ENCODE data around the gene MEOX1. TPM values are rescaled to one million over a fixed set of nuclear protein-coding genes. Genes with fewer than 3 reads are reported as not detected.

MEOX1 gene
- total RNA-seq, 4 donors from 2014 or later: 6.6 to 16.1 (median 12.9) TPM

DNA sequence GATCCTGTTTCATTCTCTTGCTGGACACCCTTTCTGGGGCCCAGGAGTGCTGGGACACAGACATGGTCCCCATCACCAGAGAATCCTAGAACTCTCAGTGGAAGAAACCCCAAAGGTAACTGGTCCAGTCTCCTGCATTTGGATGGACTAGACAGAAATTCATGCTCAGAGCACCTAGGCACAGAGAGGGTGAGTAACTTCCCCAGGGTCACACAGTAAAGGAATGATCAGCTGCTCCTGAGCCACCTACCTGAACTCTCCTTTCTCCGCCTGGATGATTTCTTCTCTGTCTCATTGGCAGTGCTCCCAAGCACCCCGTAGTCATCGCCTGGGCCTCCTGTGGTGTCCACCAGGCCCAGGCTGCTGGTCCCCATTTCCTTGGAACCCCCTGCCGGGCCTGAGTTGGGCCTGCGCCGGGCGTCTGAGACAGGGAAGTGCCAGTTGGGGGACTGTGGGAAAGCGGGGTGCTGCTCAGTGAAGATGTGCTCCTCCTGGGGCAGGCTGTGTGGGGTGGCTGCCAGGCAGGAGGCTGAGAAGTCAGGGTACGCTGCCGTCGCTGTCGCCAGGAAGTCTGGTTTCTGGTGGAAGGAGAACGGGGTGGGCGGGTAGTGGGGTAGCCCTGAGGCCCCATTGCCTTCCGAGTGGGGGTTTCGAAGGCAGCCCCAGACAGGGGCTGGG, 767 bp downstream of the MEOX1 start:
- Histone ChIP-seq H3K27ac (replicated peaks in 1 of 4) (peak overlapping the region; percentile 9 to 62 (median 51)), H3K4me3 (peak overlapping the region; percentile 33 to 45 (median 39)), H3K4me1 (peaks cover 18 to 38% (median 29%) of the 10 kb centered on the region in 4 donors), H3K27me3 (peaks cover 0 to 15% (median 0%) of the 10 kb centered on the region in 4 donors), H3K36me3 (no peaks in the 10 kb centered on the region), H3K9me3 (no peaks in the 10 kb centered on the region)
- no peak for DNase-seq (ENCODE audit: extremely low spot score)
- intact Hi-C loops (cut with DNase I): no loop called here
- 65% methylated on average over 11 of the region's 16 CpGs for WGBS
- TF ChIP-seq CTCF (IDR thresholded peaks at IDR 0.05) (no peak), EP300 (IDR thresholded peaks at IDR 0.05) (no peak), POLR2AphosphoS5 (IDR thresholded peaks at IDR 0.05) (no peak), POLR2A (IDR thresholded peaks at IDR 0.05; ENCODE audit: low read depth) (no peak)

DNA sequence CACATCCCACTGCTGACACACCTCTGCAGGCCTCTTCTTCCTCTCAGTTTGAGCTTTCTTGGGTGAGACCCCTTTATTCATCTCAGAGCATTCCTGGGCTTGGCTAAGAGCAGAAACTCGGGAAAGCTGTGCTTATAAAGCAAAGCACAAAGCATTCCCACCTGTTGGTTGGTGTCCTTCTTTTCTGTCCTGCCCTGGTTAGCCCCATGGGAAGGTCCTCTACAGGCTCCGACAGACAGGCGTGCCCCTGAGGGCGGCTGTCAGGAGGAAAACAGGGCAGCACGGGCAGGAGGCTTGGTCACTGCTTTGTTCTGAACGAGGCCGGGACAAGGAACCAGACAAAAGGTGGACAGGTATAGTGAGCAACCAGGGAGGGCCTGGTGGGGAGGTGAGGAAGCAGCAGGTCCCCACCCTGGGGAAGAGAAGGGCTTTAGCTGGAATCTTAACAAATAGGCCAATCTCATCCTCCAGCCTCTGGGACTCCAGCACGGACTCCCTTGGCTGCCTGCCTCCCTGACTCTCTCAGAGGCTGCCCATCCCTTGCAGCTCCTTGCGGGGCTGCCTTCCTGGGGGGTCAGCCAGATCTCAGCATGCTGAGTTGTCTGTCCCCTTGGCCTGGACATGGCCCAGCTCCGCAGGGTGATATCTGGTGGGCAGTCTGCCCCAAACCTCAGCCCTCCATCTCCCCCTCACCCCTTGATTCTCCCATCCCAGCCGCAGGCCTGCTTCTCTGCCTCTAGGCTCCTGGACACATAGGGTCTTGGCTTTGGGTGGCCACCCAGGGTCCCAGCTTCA, 1.7 kb downstream of the MEOX1 start:
- TF ChIP-seq POLR2A (IDR thresholded peaks at IDR 0.05; ENCODE audit: low read depth): no peak
- TF ChIP-seq POLR2AphosphoS5 (IDR thresholded peaks at IDR 0.05): no peak
- no peak for TF ChIP-seq CTCF (IDR thresholded peaks at IDR 0.05)
- WGBS: 63% methylated on average over 11 of the region's 11 CpGs
- Histone ChIP-seq H3K27me3 (peaks cover 0 to 11% (median 0%) of the 10 kb centered on the region in 4 donors), H3K4me1 (peaks cover 15 to 33% (median 24%) of the 10 kb centered on the region in 4 donors), H3K4me3 (peak overlapping the region; percentile 33 to 45 (median 39)), H3K9me3 (no peaks in the 10 kb centered on the region), H3K27ac (replicated peaks in 1 of 4) (peak overlapping the region; percentile 9 to 62 (median 51)), H3K36me3 (no peaks in the 10 kb centered on the region)
- DNase-seq (ENCODE audit: extremely low spot score): no peak
- intact Hi-C loops (cut with DNase I): no loop called here

DNA sequence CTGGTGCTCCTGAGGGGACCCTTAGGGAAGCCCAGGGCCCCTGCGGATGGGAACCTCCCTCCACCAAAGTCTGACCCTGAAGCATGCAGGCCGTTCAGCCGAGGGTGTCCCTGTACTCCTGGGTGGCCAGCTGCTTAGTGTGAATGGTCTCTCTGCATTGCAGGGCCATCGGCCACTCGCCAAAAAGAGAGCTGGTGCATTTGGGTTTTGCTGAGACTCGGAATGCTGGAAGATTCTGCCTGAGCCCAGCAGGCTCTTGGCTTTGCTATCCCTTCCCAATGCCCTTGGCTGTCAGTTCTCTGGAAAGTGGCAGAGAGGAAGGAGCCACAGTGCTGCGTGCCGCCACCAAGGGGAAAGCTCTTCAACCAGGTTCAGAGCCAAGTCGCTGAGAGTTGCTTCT, 2.8 kb downstream of the MEOX1 start:
- peak overlapping the region; percentile 33 to 45 (median 39) for H3K4me3 ChIP-seq
- no peak for DNase-seq (ENCODE audit: extremely low spot score)
- intact Hi-C loops (cut with DNase I): no loop called here
- peaks cover 9 to 31% (median 20%) of the 10 kb centered on the region in 4 donors for H3K4me1 ChIP-seq
- H3K9me3 ChIP-seq: no peaks in the 10 kb centered on the region
- peaks cover 0 to 11% (median 0%) of the 10 kb centered on the region in 4 donors for H3K27me3 ChIP-seq
- no peaks in the 10 kb centered on the region for H3K36me3 ChIP-seq
- TF ChIP-seq CTCF (IDR thresholded peaks at IDR 0.05): no peak
- no peak for TF ChIP-seq POLR2AphosphoS5 (IDR thresholded peaks at IDR 0.05)
- TF ChIP-seq EP300 (IDR thresholded peaks at IDR 0.05): no peak
- no peak for TF ChIP-seq POLR2A (IDR thresholded peaks at IDR 0.05; ENCODE audit: low read depth)
- H3K27ac ChIP-seq (replicated peaks in 1 of 4): peak overlapping the region; percentile 33 to 62 (median 51)
- WGBS: 72% methylated on average over 9 of the region's 9 CpGs

- no peak for DNase-seq (ENCODE audit: extremely low spot score)
- Histone ChIP-seq H3K27me3 (peaks cover 0 to 6% (median 0%) of the 10 kb centered on the region in 4 donors), H3K9me3 (no peaks in the 10 kb centered on the region), H3K4me1 (peaks cover 0 to 14% (median 9%) of the 10 kb centered on the region in 4 donors), H3K4me3 (no peak overlapping the region), H3K27ac (replicated peaks in 1 of 4) (no peak overlapping the region), H3K36me3 (no peaks in the 10 kb centered on the region)
- WGBS: 60% methylated on average over 5 of the region's 5 CpGs
- TF ChIP-seq POLR2AphosphoS5 (IDR thresholded peaks at IDR 0.05) (no peak), POLR2A (IDR thresholded peaks at IDR 0.05; ENCODE audit: low read depth) (no peak), EP300 (IDR thresholded peaks at IDR 0.05) (no peak), CTCF (IDR thresholded peaks at IDR 0.05) (no peak)
- intact Hi-C loops (cut with DNase I): no loop called here
Measured at GRCh38 chr17:43655693-43656255, 5.9 kb downstream of the MEOX1 start.
